ENCODE data around the gene DRC7. TPM values are rescaled to one million over a fixed set of nuclear protein-coding genes. Genes with fewer than 3 reads are reported as not detected.

Gene DRC7
- total and polyA plus RNA-seq, 9 of the 15 experiments (the other 6 are each of a cell fraction or from before 2014, with no cell fraction given), result 0.04 to 0.33 (median 0.12) TPM; not detected in 3

- H3K9me1 ChIP-seq (ENCODE audit: control insufficient read depth, insufficient read depth, low read length), result peaks cover 1% of the 10 kb centered on the region
- FAIRE-seq (no peak), ATAC-seq (no peak), DNase-seq (ENCODE audit: extremely low read depth in 1 of 4, low spot score in 3 of 4) (no peak)
- H3K4me1 ChIP-seq (replicated peaks in 1 of 2; ENCODE audit: control insufficient read depth in 2 of 2, insufficient read depth in 2 of 2, low read length in 2 of 2), result peaks cover 31 to 37% of the 10 kb centered on the region in 2 experiments
- POLR2A ChIA-PET, result interaction anchor here (0.6 to 2.3 kb wide), 5 partner anchors 10 to 43 kb away, joined by 3 to 12 read pairs (median 3); no protein-coding TSS in a partner anchor
- H3K36me3 ChIP-seq (ENCODE audit: control insufficient read depth, insufficient read depth, low read length), result no peaks in the 10 kb centered on the region
- H2AFZ ChIP-seq (ENCODE audit: low read depth, low read length), result no peak overlapping the region
- no peak overlapping the region for H3K9ac ChIP-seq (ENCODE audit: insufficient read depth in 1 of 2, low read depth in 2 of 2, low read length in 2 of 2)
- H3K9me3 ChIP-seq (replicated peaks; ENCODE audit: control insufficient read depth, insufficient read depth, low read depth, low read length), result no peaks in the 10 kb centered on the region
- no peak overlapping the region for H3K4me3 ChIP-seq
- H3K27me3 ChIP-seq (ENCODE audit: control insufficient read depth in 2 of 2, insufficient read depth in 2 of 2, low read length in 2 of 2), result 0 out of 5 replicates have a peak, but pooled peaks cover 0 to 5% of the 10 kb centered on the region in 2 experiments
- BruUV-seq (replicated peaks), result no TSS peak
- H3K79me2 ChIP-seq (ENCODE audit: control insufficient read depth, insufficient read depth, low read length), result no peaks in the 10 kb centered on the region
- intact Hi-C loops (cut with micrococcal nuclease), result no loop called here
- no peaks in the 10 kb centered on the region for H4K20me1 ChIP-seq (replicated peaks; ENCODE audit: control insufficient read depth, insufficient read depth, low read length)
- CTCF ChIA-PET (ENCODE audit: low intra/inter-chr PET ratio), result no interaction called here
- WGBS (ENCODE audit: insufficient coverage, low coverage, missing lambda C conversion rate), result 48% methylated on average over 2 of the region's 2 CpGs
- no peak overlapping the region for H3K4me2 ChIP-seq (ENCODE audit: insufficient read depth, low read length)
- in situ Hi-C loops (cut with MboI), result no loop called here
- H3K27ac ChIP-seq (ENCODE audit: extremely low read depth, low read depth, low read length), result no peak overlapping the region
- TF ChIP-seq PHF20 (IDR thresholded peaks at IDR 0.05; ENCODE audit: partially characterized antibody) (no peak), ZNF766 (CRISPR knock-in tag; conservative IDR thresholded peaks at IDR 0.05) (no peak), FOXP4 (CRISPR knock-in tag; IDR thresholded peaks at IDR 0.05; ENCODE audit: borderline replicate concordance) (no peak), FUS (optimal IDR thresholded peaks at IDR 0.05; ENCODE audit: low read depth, low read length) (no peak), SIN3B (IDR thresholded peaks at IDR 0.05; ENCODE audit: low read depth) (no peak), MIER1 (IDR thresholded peaks at IDR 0.05; ENCODE audit: low read depth) (no peak), ZFP36 (IDR thresholded peaks at IDR 0.05; ENCODE audit: low read depth, low read length, partially characterized antibody) (peak; percentile 96), FOXJ3 (CRISPR knock-in tag; IDR thresholded peaks at IDR 0.05) (no peak), BCOR (IDR thresholded peaks at IDR 0.05) (peak; percentile 27; the same call in 1 of the 2 replicates), PTRF (tag; IDR thresholded peaks at IDR 0.05) (no peak)
- TF ChIP-seq, protein P1, sequence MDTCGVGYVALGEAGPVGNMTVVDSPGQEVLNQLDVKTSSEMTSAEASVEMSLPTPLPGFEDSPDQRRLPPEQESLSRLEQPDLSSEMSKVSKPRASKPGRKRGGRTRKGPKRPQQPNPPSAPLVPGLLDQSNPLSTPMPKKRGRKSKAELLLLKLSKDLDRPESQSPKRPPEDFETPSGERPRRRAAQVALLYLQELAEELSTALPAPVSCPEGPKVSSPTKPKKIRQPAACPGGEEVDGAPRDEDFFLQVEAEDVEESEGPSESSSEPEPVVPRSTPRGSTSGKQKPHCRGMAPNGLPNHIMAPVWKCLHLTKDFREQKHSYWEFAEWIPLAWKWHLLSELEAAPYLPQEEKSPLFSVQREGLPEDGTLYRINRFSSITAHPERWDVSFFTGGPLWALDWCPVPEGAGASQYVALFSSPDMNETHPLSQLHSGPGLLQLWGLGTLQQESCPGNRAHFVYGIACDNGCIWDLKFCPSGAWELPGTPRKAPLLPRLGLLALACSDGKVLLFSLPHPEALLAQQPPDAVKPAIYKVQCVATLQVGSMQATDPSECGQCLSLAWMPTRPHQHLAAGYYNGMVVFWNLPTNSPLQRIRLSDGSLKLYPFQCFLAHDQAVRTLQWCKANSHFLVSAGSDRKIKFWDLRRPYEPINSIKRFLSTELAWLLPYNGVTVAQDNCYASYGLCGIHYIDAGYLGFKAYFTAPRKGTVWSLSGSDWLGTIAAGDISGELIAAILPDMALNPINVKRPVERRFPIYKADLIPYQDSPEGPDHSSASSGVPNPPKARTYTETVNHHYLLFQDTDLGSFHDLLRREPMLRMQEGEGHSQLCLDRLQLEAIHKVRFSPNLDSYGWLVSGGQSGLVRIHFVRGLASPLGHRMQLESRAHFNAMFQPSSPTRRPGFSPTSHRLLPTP (IDR thresholded peaks at IDR 0.05; ENCODE audit: borderline replicate concordance, extremely low read depth, insufficient read length), result no peak
- TF ChIP-seq, protein P2, sequence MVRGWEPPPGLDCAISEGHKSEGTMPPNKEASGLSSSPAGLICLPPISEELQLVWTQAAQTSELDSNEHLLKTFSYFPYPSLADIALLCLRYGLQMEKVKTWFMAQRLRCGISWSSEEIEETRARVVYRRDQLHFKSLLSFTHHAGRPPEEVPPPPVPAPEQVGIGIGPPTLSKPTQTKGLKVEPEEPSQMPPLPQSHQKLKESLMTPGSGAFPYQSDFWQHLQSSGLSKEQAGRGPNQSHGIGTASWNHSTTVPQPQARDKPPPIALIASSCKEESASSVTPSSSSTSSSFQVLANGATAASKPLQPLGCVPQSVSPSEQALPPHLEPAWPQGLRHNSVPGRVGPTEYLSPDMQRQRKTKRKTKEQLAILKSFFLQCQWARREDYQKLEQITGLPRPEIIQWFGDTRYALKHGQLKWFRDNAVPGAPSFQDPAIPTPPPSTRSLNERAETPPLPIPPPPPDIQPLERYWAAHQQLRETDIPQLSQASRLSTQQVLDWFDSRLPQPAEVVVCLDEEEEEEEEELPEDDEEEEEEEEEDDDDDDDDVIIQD (CRISPR knock-in tag; IDR thresholded peaks at IDR 0.05), result no peak
- TF ChIP-seq, protein P3, sequence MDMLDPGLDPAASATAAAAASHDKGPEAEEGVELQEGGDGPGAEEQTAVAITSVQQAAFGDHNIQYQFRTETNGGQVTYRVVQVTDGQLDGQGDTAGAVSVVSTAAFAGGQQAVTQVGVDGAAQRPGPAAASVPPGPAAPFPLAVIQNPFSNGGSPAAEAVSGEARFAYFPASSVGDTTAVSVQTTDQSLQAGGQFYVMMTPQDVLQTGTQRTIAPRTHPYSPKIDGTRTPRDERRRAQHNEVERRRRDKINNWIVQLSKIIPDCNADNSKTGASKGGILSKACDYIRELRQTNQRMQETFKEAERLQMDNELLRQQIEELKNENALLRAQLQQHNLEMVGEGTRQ (CRISPR knock-in tag; IDR thresholded peaks at IDR 0.05), result no peak
Observed at GRCh38 chr16:57672824-57673223, 21.8 kb upstream of the DRC7 start.
